Measurements from ENCODE around the gene MPO. TPM values are rescaled to one million over a fixed set of nuclear protein-coding genes. Genes with fewer than 3 reads are reported as not detected.

The MPO gene
- total RNA-seq, 1 donor from 2014 or later = 2.0 TPM

DNA sequence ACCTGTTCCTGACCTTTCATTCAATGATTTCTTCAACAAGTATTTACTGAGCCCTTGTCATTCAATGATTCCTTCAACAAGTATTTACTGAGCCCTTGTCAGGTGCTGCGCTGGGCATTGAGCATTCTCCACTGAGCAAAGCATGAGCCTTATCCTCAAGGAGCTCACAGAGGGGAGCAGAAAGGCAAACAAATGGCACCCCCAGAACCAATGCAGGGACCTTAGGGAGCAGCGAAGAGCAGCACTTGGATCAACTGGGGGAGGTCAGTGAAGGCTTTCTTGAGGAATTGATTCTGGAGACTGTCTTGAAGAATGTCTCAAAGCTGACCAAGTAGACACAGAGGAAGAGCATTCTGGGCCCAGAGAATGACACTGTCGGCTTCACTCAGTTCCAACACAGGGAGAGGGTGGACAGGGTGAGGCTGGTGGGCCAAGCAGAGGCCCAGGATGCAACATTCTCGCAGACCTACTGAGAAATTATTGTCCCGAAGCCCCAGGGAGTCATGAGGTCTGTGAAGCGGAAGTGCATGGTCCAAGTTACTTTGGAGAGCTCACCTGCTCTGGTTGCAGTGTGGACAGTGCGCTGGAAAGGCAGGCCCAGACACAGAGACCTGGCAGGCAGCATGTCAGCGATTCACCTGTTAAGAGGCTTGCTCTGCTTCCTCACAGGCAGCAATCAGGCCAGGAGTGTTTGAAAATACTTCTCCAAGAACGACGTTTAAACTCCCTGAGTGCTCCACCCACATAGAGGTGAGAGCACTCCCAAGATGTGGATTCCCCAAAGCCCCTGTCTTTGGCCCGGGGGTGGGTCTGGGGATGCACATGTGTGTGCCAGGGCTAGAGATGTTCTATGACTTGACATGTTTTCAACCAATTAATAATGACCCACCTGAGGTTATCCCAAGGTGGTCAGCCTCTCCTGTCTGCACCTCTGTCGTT is 3.2 kb upstream of the MPO start:
- DNase-seq (ENCODE audit: low spot score) (no peak), ATAC-seq (no peak)

DNA sequence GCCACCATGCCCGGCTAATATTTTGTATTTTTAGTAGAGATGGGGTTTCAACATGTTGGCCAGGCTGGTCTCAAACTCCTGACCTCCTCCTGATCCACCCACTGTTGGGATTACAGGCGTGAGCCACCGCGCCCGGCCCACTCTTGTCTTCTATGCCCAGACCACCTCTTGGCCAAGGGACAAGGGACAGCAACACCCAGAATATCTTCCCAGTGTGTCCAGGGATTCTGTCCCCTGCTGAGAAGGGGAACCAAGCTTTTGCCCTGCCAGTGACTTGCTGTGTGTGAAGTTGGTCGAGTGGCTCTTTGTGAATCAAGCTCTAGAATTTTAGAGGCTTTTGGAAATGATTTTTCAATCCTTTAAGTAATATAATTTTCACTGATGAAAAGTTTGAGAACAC is 1.7 kb upstream of the MPO start:
- DNase-seq (ENCODE audit: low spot score) (no peak), ATAC-seq (no peak)
- intact Hi-C loops (cut with DNase I) = no loop called here

More for the DNA sequence above, 3.2 kb upstream of the MPO start:
- intact Hi-C loops (cut with DNase I) = no loop called here

DNA sequence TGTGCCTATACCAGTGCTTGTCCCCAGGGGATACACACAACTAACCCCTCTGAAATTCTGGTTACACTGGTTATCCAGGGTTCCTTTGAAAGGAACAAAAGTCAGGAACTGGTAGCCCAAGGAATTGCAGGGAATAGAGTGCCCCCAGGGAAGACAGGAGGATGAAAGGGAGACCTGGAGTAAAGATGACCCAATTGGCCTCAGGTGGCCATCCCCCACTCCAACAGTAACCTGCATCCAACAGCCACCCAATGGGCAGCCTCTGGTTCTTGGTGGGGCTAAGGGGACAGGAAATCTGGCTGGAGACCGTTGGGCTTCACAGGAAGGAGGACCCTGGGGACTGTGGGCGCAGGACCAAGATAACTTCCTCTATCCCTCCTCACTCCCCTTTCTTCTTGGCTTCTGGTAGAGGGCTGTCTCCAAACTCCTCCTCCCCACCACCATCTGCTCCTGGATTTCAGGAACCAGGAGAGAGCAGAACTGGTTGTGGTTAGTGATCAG is 826 bp upstream of the MPO start:
- DNase-seq (ENCODE audit: low spot score) (no peak), ATAC-seq (no peak)
- intact Hi-C loops (cut with DNase I) = no loop called here

DNA sequence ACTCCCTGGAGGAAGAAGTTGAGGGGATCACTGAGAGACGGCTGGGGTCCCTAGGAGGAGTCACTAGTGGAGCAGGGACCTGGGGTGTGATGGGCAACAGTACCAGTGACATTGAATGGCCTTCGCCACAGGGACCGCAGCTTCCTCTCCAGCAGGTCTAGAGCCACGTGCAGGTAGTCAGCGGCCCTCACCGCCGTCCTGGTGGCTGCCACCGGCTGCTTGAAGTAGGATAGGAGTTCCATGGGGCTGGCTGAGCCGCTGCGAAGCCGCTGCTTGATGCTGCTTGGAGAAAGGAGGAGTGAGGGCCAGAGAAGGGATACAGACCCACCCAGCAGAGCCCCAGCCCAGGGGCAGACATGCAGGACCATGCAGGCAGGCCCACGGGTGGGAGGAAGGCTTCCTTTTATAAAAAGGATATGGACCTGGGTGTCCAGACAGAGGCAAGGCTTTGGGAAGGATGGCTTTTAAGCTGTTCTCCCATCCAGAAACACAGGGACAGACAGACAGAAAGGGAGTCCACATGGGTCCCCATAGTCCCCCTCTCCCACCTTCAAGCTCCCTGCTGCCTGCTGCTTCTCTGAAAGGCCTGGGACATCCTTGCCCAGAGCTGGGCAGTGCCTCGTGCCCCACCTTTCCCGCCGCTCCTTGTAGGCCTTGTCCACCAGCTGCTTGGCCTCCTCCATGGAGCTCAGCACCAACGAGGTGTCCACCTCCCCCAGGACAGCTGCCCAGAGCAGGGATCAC is 827 bp downstream of the MPO start:
- intact Hi-C loops (cut with DNase I) = no loop called here
- DNase-seq (ENCODE audit: low spot score) = no peak
- ATAC-seq = no peak

DNA sequence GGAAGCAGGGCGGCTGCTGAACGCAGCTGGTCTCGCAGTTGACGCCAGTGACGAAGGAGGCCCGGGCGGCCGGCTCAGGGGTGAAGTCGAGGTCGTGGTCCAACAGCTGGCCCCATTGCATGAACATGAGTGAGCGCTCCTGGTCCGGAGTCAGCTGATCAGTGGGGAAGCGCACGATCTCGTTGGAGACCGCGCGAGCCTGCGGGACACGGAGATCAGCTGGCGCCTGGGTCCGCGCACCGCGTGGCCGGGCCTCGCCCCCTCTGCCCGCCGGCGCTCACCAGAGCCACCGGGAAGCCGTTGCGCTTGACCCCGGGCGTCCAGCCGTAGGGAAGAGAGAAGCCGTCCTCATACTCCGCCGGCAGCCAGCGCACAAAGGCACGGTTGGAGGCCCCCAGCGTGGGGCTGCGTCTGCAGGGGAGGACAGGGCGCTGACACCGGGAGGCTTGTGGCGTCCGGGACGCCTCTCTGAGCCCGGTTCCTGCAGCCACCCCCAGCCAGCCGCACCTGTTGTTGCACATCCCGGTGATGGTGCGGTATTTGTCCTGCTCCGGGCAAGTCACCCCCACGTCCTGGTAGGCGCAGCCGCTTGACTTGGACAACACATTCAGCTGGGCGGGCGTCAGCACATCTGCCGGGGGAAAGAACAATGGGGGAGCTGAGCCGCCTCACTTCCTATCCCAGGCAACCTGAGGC is 1.6 kb downstream of the MPO start:
- ATAC-seq = peak; percentile 53
- intact Hi-C loops (cut with DNase I) = no loop called here
- no peak for DNase-seq (ENCODE audit: low spot score)

DNA sequence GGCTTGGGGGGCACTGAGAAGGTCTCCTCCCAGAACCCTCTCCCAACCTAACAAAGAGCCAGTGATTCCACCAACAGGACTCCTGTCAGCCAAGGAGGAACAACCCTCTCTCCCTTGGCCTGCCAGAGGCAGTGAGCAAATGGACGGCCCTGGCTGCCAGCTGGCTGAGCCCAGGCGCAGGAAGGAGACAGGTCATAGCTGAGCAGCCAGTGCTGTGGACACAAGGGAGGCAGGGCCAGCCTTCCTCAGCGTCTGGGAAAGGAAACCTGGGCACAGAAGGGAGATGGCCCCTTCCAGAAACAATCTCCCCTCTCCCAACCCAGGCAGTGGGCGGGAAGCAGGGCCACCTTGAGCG is 2.1 kb downstream of the MPO start:
- ATAC-seq = peak; percentile 15
- intact Hi-C loops (cut with DNase I) = no loop called here
- no peak for DNase-seq (ENCODE audit: low spot score)

DNA sequence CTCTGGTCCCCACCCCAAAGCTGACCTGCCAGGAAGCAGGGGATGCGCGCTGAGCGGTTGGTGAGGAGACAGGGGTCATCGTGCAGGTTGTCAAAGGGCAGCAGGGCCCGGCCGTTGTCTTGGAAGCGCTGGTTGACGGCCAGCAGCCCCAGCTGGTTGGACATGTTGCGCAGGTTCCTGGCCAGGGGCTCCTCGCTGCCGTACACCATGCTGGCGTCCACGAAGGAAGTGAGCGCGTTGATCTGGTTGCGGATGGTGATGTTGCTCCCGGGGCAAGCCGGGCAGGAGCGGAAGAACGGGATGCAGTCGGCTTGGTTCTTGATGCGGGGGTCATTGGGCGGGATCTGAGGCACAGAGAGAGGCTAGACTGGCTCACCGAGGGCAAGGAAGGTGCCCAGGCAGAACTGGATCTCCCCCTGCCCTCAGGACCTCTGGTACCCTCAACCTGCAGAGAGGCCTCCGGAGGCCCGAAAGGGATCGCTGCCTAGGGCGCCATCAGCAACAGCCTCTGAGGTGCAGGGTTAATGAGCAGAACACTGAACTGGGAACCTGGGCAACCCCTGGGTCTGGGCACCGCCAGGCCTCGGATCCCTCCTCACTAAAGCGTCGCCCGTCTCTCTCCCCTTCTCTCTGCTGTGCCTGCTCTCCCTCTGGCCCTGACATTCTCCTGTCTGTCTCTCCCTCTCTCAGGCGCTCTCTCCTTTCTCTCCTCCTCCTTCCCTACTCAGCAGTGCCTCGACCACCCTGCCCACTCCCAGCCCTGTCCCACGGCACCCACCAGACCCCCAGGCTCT is 2.7 kb downstream of the MPO start:
- intact Hi-C loops (cut with DNase I) = no loop called here
- DNase-seq (ENCODE audit: low spot score) = no peak
- no peak for ATAC-seq

DNA sequence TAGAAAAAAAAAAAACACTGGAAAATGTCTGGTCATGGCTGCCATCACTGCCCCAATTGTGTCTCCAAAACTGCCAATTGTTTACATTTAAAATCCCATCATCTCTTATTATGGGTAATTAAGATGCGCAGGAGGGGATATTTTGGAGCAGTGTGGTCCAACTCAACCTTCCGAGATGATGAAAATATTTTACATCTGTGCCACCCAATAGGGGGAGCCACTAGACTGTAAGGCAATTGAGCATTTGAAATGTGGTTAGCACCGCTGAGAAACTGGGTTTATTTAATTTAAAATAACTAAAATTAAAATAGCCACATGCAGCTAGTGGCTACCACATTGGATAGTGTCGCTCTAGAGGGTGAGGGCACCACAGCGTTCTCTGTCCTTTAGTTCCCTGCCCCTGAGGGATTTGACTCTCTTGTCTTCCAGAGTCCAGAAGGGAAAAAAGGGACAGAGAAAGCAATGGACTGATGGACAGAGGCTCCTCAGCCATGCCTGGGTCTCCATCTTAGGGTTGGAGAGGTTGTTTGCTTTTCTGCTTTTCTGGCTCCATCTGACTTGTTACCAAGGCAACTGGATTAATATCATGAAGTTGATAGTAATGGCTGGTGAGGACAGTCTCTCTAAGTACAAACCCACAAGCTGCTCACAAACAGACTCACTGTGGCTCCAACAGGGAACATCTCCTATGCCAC is 3.5 kb downstream of the MPO start:
- DNase-seq (ENCODE audit: low spot score) (no peak), ATAC-seq (no peak)
- intact Hi-C loops (cut with DNase I) = no loop called here

DNA sequence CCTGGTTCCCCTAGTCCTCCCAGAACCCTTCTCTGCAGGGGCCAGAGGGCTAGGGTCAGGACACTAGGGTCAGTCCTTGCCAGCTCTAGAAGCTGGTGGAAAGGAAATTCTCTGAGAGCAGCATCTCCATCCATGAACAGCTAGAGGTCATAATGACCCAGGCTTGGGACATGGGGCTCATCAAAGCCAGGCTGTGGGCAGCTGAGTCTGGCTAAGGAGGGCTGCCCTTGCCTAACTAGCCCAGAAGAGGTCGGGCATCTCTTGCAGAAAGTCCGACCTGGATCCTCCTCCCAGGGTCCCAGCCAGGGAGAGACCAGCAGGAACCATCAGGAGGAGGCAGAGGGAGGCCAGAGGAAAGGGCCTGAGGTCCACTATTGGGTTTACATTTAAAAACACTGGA is 4.3 kb downstream of the MPO start:
- intact Hi-C loops (cut with DNase I) = no loop called here
- no peak for ATAC-seq
- DNase-seq (ENCODE audit: low spot score) = no peak

DNA sequence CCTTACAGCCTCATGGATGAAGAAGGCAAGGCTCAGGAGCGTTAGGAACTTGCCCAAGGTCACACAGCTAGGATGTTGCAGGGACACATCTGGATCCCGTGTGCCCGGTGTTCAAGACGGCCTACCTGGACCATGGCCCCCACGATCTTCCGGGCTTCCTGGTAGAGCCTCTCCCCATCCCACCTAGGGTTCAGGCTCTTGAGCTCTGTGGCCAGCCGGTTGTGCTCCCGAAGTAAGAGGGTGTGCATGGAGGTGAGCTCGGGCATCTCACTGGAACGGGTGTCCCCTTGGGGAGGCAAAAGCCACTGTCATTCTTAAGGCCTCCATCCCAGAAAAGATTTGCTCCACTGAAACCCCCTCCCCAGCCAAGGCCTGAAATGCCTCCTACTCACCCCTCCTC is 5.3 kb downstream of the MPO start:
- DNase-seq (ENCODE audit: low spot score) (no peak), ATAC-seq (no peak)
- intact Hi-C loops (cut with DNase I) = no loop called here

DNA sequence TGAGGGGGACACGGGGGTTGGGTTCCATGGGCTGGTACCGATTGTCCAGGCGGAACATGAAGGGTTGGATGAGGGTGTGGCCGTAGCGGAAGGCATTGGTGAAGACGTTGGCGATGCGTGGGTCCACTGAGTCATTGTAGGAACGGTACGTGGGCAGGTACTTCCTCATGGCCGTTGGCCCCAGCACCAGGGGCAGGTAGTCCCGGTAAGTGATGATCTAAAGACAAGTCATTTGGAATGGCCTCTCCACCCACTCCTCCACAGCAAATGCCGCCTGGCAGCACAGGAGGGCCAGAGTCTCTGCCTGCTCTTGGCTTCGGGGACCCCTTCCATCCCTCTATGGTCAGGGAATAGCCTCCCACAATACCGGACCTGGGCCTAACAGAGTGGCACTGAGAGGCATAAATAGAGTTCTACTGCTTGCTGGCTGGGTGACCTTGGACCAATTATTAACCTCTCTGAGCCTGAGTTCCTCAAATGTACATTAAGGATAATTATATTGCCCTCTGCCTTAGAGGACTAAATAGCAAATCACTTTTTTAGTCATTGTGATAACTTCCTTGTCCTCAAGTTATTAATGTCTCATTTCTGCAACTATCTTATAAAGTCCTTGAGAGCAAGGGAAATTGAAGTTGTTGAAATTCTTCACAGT is 7.2 kb downstream of the MPO start:
- DNase-seq (ENCODE audit: low spot score) = no peak

DNA sequence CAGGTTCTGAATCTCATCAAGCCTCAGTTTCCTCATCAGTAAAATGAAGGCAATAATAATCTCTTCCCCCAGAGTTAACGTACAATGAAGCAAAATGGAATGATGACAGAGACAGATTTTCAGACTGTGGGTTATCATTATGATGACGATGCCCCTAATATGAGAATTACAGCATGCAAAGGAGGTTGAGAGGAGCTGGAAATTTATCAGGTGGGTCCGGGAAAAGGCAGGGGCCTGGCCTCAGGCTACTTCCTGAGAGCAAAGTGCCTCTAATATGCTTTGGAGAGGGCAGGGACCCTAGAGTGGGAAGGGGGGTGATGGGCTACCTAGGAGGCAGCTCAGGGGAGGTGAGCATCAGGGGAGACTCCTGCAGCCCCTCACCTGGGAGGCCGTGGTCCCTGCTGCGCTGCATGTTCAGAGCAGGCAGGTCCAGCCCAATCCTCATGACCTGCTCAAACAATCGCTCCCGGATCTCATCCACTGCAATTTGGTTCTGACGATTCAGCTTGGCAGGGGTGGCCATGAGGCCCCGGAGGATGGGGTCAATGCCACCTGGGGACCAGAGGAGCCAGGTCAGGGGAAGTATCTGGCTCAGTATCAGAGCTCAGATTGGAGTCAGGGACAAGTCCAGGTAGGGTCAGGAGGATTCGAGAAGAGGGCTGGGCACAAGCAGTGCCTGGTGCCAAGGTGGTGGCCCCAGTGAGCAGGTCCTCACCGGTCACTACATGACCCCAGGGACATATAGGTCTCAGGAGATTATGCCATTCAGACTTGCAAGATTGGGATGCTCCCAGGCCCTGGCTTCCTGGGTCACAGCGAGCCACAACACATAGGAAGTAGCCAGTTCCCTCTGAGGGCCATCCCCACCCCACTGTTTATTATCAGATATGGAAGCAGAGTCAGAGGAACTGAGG is 8.1 kb downstream of the MPO start:
- intact Hi-C loops (cut with DNase I) = no loop called here
- no peak for DNase-seq (ENCODE audit: low spot score)
- ATAC-seq = no peak

More for the DNA sequence above, 7.2 kb downstream of the MPO start:
- intact Hi-C loops (cut with DNase I) = no loop called here
- ATAC-seq = no peak

DNA sequence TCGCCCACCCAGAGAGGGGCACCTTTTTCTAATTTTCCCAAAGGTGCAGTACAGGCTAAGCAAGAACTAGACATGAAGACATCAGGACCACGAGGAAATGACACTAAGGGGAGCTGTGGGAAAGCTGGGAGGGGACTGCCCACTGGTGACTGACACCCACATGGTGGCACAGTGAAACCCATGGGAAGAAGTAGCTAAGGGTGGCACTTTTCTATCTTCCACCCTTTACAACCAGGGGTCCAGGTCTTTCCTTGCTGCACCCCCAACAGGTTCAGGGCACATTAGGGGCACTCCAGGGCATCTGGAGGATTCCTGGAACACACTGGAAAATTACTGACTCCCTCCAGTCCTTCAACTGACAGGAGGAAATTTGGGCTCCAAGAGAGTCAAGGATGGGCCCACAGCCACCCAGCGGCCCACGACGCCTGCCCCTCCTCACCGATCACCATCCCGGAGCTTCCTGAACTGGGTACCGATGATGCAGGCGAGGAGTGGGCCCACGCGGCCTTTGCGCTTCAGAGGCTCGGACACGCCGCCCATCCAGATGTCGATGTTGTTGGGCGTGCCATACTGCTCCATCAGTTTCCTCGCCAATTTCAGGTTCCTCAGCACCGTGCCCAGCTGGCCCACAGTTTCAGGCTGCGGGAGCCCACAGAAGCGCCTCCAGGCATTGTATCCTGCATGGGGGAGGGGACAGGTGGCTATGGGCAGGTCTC is 9.4 kb downstream of the MPO start:
- ATAC-seq (no peak), DNase-seq (ENCODE audit: low spot score) (no peak)
- intact Hi-C loops (cut with DNase I) = no loop called here

DNA sequence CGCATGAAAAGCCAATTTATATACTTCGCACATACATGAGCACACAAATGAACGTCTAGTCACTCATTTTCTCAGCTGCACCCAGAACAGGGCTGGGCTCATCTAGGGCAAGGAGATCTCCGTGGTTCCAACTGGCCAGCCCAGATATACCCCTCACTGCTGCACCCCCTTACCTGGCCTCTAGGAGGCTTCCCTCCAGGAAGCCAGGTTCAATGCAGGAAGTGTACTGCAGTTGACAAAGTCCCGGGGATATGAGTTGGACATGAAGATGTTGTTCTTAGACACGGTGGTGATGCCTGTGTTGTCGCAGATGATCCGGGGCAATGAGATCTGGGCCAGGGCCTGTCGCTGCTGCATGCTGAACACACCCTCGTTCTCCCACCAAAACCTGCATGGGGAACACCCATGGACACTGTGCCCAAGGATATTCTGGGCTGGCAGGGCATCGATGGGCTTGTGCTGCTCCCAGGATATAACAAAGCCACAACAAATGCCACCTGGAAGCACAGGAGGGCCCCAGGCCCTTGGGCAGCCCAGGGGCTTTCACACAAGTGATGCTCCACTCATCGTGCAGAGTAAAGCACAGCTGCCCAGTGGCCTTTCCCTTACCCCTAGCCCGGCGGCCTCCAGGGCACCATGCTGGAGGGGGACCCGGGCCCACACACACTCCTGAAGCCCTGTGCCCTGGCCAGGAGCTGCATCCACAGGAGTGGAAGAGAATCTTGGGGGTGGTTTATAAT is 10.1 kb downstream of the MPO start:
- DNase-seq (ENCODE audit: low spot score) (no peak), ATAC-seq (no peak)
- intact Hi-C loops (cut with DNase I) = no loop called here

DNA sequence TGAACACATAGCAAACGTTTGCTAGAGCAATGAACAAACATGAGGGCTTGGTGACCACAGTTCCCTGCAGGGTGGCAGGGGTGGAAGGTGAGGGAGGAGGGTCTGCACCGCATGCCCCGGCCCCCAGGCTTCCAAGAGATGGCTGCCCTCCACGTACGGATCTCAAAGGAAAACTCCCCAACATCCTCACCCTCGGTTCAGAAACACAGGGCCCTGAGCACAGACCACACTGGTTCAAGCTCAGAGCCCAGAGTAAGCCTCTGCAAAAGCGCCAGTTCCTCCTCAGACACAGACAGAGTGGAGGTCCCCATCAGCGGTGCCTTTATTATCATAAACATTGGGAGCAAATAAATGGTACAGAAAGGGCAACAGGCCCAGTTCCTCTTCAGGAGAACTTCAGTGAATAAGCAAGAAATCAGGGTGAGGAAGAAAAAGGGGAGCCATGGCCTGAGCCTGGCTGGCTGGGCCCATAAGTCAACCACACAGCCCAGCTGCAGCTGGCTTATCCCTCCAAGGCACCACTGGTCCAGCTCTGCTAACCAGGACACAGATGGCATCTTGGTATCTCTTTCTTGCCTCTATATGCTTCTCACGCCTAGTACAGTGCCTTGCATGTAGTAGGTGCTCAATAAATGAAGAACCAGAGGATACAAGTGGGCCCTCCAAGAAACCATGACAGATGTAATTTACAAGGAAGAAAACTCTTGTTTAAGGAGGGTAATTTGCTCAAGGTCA is 11.0 kb downstream of the MPO start:
- intact Hi-C loops (cut with DNase I) = no loop called here
- ATAC-seq (no peak), DNase-seq (ENCODE audit: low spot score) (no peak)
